Measurements from ENCODE around the gene GMPPA.

The GMPPA gene

DNA sequence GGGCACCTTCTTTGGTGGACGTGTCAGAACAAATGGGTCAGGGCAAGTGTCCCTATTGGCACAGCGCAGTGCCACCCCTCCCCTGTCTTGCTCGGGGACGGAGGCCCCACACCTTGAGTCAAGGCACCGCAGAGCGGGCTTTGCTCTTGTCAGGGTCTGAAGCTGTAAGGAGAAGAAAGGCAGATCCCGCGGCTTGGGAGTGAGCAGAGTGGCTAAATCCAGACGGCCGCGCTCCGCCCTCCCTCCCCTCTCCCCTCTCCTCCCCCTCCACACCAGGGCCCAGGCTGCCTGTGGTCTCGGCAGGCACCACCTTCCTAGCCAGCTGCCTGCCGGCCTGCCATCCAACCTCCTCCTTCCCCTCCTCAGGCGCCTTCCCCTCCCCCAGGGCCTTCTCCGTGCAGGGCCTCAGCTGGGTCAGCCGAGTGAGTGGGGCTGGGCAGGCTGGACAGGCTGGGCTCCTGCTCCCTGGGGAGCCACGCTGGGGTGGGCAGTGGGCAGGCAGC lies 38.2 kb upstream of the GMPPA start:
- peak; percentile 97 for DNase-seq (ENCODE audit: low read depth)
- peak; percentile 18 for TF ChIP-seq POLR2A (IDR thresholded peaks at IDR 0.05; ENCODE audit: extremely low read depth, insufficient read length)
- TF ChIP-seq, protein P1, sequence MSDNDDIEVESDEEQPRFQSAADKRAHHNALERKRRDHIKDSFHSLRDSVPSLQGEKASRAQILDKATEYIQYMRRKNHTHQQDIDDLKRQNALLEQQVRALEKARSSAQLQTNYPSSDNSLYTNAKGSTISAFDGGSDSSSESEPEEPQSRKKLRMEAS (IDR thresholded peaks at IDR 0.05; ENCODE audit: low read depth, low read length): 0 out of 2 replicates have a peak, but pooled peaks have one; percentile 20
- TF ChIP-seq MYC (IDR thresholded peaks at IDR 0.05; ENCODE audit: low read depth, low read length): no peak
- TF ChIP-seq, protein P2, sequence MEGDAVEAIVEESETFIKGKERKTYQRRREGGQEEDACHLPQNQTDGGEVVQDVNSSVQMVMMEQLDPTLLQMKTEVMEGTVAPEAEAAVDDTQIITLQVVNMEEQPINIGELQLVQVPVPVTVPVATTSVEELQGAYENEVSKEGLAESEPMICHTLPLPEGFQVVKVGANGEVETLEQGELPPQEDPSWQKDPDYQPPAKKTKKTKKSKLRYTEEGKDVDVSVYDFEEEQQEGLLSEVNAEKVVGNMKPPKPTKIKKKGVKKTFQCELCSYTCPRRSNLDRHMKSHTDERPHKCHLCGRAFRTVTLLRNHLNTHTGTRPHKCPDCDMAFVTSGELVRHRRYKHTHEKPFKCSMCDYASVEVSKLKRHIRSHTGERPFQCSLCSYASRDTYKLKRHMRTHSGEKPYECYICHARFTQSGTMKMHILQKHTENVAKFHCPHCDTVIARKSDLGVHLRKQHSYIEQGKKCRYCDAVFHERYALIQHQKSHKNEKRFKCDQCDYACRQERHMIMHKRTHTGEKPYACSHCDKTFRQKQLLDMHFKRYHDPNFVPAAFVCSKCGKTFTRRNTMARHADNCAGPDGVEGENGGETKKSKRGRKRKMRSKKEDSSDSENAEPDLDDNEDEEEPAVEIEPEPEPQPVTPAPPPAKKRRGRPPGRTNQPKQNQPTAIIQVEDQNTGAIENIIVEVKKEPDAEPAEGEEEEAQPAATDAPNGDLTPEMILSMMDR (IDR thresholded peaks at IDR 0.05; ENCODE audit: low read depth, low read length): no peak
- peak overlapping the region; percentile 41 for H3K4me3 ChIP-seq (ENCODE audit: low read depth, low read length)

DNA sequence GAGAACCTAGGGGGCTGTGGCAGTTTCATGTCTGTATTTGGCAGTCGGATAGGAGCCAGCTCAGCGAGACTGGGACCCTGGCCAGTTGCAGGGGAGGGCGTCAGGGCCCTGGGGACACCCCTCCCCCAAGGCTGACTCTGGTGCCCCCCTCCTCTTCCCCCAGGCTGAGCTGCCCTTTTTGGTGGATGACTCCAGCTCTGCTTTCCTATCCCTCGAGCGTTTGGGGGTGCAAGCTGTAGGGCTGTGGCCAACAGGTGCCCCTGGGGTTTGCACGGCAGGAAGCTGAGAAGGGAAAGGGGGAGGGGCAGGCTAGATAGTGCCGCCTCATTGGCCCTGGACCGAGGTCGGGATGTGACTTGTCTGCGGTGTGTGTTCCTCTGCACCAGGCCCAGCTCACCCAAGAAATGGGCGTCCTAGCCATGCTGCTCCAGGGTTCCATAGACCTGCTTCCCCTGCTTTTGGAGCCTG lies 37.6 kb upstream of the GMPPA start:
- TF ChIP-seq MYC (IDR thresholded peaks at IDR 0.05; ENCODE audit: low read depth, low read length) (peak; percentile 25), POLR2A (IDR thresholded peaks at IDR 0.05; ENCODE audit: extremely low read depth, insufficient read length) (peak; percentile 48)
- TF ChIP-seq, protein P2 (IDR thresholded peaks at IDR 0.05; ENCODE audit: low read depth, low read length): no peak
- TF ChIP-seq, protein P1 (IDR thresholded peaks at IDR 0.05; ENCODE audit: low read depth, low read length): peak; percentile 57
- peak; percentile 96 for DNase-seq (ENCODE audit: low read depth)
- H3K4me3 ChIP-seq (ENCODE audit: low read depth, low read length): peak overlapping the region; percentile 41

DNA sequence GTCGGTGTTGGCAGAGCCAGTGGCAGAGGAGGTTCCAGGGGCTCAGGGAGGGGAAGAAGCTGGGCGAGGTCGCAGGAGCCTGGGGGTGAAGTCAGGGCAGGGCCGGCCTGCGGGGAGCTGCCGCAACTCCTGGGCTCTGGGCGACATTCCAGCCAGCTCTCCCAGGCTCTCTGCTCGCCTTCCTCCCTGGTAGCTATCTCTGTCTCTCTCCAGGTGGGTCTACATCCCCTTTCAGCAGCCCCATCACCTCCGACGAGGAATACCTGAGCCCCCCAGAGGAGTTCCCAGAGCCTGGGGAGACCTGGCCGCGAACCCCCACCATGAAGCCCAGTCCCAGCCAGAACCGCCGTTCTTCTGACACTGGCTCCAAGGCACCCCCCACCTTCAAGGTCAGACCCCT lies 37.0 kb upstream of the GMPPA start:
- TF ChIP-seq POLR2A (IDR thresholded peaks at IDR 0.05; ENCODE audit: extremely low read depth, insufficient read length) (no peak), MYC (IDR thresholded peaks at IDR 0.05; ENCODE audit: low read depth, low read length) (no peak)
- TF ChIP-seq, protein P2 (IDR thresholded peaks at IDR 0.05; ENCODE audit: low read depth, low read length): no peak
- TF ChIP-seq, protein P1 (IDR thresholded peaks at IDR 0.05; ENCODE audit: low read depth, low read length): no peak
- H3K4me3 ChIP-seq (ENCODE audit: low read depth, low read length): peak overlapping the region; percentile 41
- DNase-seq (ENCODE audit: low read depth): no peak

DNA sequence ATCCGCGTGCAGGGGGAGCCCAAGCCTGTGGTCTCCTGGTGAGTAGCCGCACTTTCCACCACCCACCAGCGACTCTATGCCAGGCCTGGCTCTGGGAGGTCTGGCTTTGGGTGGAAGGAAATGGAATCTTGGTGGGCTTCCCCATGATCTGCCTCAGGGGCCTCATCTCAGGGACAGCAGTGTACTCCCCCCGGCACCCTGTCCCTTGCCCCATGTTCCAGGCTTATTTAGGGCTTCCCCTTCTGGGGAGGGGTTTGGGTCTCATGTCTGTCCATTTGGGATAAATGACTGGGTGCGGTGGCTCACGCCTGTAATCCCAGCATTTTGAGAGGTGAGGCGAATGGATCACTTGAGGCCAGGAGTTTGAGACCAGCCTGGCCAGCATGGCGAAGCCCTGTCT lies 36.3 kb upstream of the GMPPA start:
- DNase-seq (ENCODE audit: low read depth): no peak
- TF ChIP-seq, protein P2 (IDR thresholded peaks at IDR 0.05; ENCODE audit: low read depth, low read length): no peak
- TF ChIP-seq POLR2A (IDR thresholded peaks at IDR 0.05; ENCODE audit: extremely low read depth, insufficient read length) (no peak), MYC (IDR thresholded peaks at IDR 0.05; ENCODE audit: low read depth, low read length) (no peak)
- no peak overlapping the region for H3K4me3 ChIP-seq (ENCODE audit: low read depth, low read length)

DNA sequence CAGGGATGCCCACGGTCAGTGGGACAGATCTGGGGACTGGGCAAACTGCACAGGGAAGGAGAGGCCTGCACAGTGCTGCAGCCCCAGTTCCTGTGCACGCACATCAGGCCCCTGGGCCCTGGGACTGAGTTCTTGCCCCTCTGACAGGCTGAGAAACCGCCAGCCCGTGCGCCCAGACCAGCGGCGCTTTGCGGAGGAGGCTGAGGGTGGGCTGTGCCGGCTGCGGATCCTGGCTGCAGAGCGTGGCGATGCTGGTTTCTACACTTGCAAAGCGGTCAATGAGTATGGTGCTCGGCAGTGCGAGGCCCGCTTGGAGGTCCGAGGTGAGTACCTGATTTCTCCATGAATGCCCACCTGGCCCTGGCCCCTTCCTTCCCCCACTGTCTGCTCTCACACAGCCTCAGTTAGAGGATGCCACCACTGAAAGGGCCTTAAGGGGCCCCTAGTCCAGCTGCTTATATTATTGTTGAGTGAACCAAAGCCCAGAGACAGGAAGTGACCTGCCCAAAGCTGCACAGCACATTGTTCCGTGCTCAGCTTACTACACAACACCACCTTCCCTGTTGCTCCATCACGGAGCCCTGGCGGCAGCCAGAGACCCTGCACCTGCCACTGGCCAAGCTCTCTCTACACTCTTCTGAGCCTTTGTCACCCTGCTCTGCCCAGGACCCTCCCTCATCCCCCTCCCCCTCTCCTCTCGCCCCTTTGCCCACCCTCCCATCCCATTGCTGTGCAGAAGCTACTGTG lies 34.2 kb upstream of the GMPPA start:
- no peak for DNase-seq (ENCODE audit: low read depth)
- no peak overlapping the region for H3K4me3 ChIP-seq (ENCODE audit: low read depth, low read length)
- TF ChIP-seq POLR2A (IDR thresholded peaks at IDR 0.05; ENCODE audit: extremely low read depth, insufficient read length) (no peak), MYC (IDR thresholded peaks at IDR 0.05; ENCODE audit: low read depth, low read length) (no peak)
- TF ChIP-seq, protein P1 (IDR thresholded peaks at IDR 0.05; ENCODE audit: low read depth, low read length): no peak
- TF ChIP-seq, protein P2 (IDR thresholded peaks at IDR 0.05; ENCODE audit: low read depth, low read length): no peak
